ENCODE results near the gene PLA2G4E. TPM values are rescaled to one million over a fixed set of nuclear protein-coding genes. Genes with fewer than 3 reads are reported as not detected.
A peak's percentile ranks its signal among the peaks of the same experiment; 100 is the strongest.

Gene PLA2G4E
- total and polyA plus RNA-seq, 2 of the 13 experiments (the other 11 are each of a cell fraction or from before 2014, with no cell fraction given), result not detected

GRCh38 chr15:41971089-41971894 lies 49.5 kb downstream of the PLA2G4E start:
- H3K27ac ChIP-seq (ENCODE audit: extremely low read length, insufficient read depth, low read length), result no peak overlapping the region
- H2AFZ ChIP-seq (ENCODE audit: low read length), result no peak overlapping the region
- H3K4me2 ChIP-seq (ENCODE audit: low read depth, low read length), result peak overlapping the region; percentile 93
- in situ Hi-C loops (cut with HindIII; ENCODE audit: extremely low pct_ligation_motif_present, low pct_unique_long_range_greater_than_20kb), result no loop called here
- ChIA-PET POLR2A (interaction anchor here (1.1 to 2.2 kb wide), 3 partner anchors 10 to 18 kb away, joined by 3 to 27 read pairs (median 9); no protein-coding TSS in a partner anchor), CTCF (ENCODE audit: low intra/inter-chr PET ratio, low total read pairs) (no interaction called here)
- H3K4me1 ChIP-seq (ENCODE audit: insufficient read depth, low read length), result peaks cover 34% of the 10 kb centered on the region
- H3K36me3 ChIP-seq (replicated peaks in 1 of 2; ENCODE audit: control insufficient read depth in 1 of 2, insufficient read depth in 2 of 2, low read length in 2 of 2), result no peaks in the 10 kb centered on the region
- 34% methylated on average over 6 of the region's 16 CpGs for WGBS (ENCODE audit: low lambda C conversion rate)
- no peaks in the 10 kb centered on the region for H4K20me1 ChIP-seq (ENCODE audit: insufficient read depth, low read length)
- no peaks in the 10 kb centered on the region for H3K27me3 ChIP-seq (ENCODE audit: control insufficient read depth in 1 of 2, insufficient read depth in 2 of 2, low read length in 2 of 2)
- H3K79me2 ChIP-seq (ENCODE audit: insufficient read depth, low read length), result no peaks in the 10 kb centered on the region
- peak overlapping the region; percentile 78; the same call in 1 of the 2 replicates for H3K9ac ChIP-seq (ENCODE audit: insufficient read depth, low read depth, low read length)
- peak overlapping the region; percentile 74 to 92 (median 82) for H3K4me3 ChIP-seq (replicated peaks in 1 of 3; ENCODE audit: insufficient read depth in 1 of 3, low read depth in 2 of 3, low read length in 3 of 3)
- ATAC-seq, result peak; percentile 63
- DNase-seq (ENCODE audit: low spot score), result peak; percentile 61
- H3K9me3 ChIP-seq (ENCODE audit: low read length), result no peaks in the 10 kb centered on the region
- intact Hi-C loops (cut with micrococcal nuclease; ENCODE audit: unreplicated experiment), result loop anchor here (5.0 kb wide), 1 partner anchor 44 kb away; no protein-coding TSS in a partner anchor
- peak; percentile 71 for FAIRE-seq
- BruUV-seq (replicated peaks), result TSS peak; percentile 59
- peak in 1 of 2 experiments; percentile 63; a peak in 2 of 4 replicates for TF ChIP-seq POLR2A (IDR thresholded peaks at IDR 0.05; ENCODE audit: insufficient read depth in 1 of 2, low read depth in 2 of 2, low read length in 2 of 2)
- TF ChIP-seq ARID5B (CRISPR knock-in tag; IDR thresholded peaks at IDR 0.05), result peak; percentile 33; the same call in 1 of the 2 replicates
- TF ChIP-seq ATF3 (CRISPR knock-in tag; IDR thresholded peaks at IDR 0.05), result no peak
- no peak for TF ChIP-seq HNRNPH1 (optimal IDR thresholded peaks at IDR 0.05; ENCODE audit: low read depth, low read length)
- no peak for TF ChIP-seq THYN1 (CRISPR knock-in tag; IDR thresholded peaks at IDR 0.05; ENCODE audit: borderline replicate concordance, low read depth)
- no peak for TF ChIP-seq ZFP36L1 (CRISPR knock-in tag; IDR thresholded peaks at IDR 0.05)
- no peak for TF ChIP-seq E2F5 (CRISPR knock-in tag; conservative IDR thresholded peaks at IDR 0.05)
- TF ChIP-seq ZZZ3 (CRISPR knock-in tag; IDR thresholded peaks at IDR 0.05; ENCODE audit: borderline replicate concordance), result no peak
- no peak for TF ChIP-seq TRAFD1 (CRISPR knock-in tag; IDR thresholded peaks at IDR 0.05; ENCODE audit: borderline replicate concordance)
- TF ChIP-seq ZNF274 (CRISPR knock-in tag; IDR thresholded peaks at IDR 0.05), result no peak
- TF ChIP-seq ARNTL (CRISPR knock-in tag; IDR thresholded peaks at IDR 0.05), result no peak
- TF ChIP-seq TERF1 (CRISPR knock-in tag; IDR thresholded peaks at IDR 0.05), result no peak
- no peak for TF ChIP-seq MEF2D (CRISPR knock-in tag; IDR thresholded peaks at IDR 0.05)
- TF ChIP-seq SAP130 (CRISPR knock-in tag; IDR thresholded peaks at IDR 0.05; ENCODE audit: low read depth), result peak; percentile 73; the same call in 1 of the 2 replicates
- TF ChIP-seq GATAD2A (CRISPR knock-in tag; IDR thresholded peaks at IDR 0.05), result peak; percentile 41; the same call in 1 of the 2 replicates

All from HepG2 (cell line).